HFF-Myc (cell line): ENCODE data around the gene ATG4B.
A peak's percentile ranks its signal among the peaks of the same experiment; 100 is the strongest.

Source experiments
- DNase-seq: peaks from one replicate; pipeline ENCODE4 v3.0.0-alpha.2; 2011; ENCODE audit warnings: low read depth; ENCODE audit errors: extremely low read depth
- H3K4me3 ChIP-seq: replicated peaks from 2 replicates; pipeline ENCODE4 v1.5.1; 2011; ENCODE audit warnings: low read depth, mild to moderate bottlenecking, control low read depth, low read length
- TF ChIP-seq, protein P1 (sequence below): IDR thresholded peaks from 2 replicates; pipeline ENCODE4 v1.5.1; 2012; ENCODE audit warnings: mild to moderate bottlenecking, low read depth, low read length, control low read depth; ENCODE audit errors: missing control alignments

ATG4B gene

GRCh38 chr2:241606186-241606585 lies 31.3 kb upstream of the ATG4B start:
- TF ChIP-seq, protein P1, sequence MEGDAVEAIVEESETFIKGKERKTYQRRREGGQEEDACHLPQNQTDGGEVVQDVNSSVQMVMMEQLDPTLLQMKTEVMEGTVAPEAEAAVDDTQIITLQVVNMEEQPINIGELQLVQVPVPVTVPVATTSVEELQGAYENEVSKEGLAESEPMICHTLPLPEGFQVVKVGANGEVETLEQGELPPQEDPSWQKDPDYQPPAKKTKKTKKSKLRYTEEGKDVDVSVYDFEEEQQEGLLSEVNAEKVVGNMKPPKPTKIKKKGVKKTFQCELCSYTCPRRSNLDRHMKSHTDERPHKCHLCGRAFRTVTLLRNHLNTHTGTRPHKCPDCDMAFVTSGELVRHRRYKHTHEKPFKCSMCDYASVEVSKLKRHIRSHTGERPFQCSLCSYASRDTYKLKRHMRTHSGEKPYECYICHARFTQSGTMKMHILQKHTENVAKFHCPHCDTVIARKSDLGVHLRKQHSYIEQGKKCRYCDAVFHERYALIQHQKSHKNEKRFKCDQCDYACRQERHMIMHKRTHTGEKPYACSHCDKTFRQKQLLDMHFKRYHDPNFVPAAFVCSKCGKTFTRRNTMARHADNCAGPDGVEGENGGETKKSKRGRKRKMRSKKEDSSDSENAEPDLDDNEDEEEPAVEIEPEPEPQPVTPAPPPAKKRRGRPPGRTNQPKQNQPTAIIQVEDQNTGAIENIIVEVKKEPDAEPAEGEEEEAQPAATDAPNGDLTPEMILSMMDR: no peak
- H3K4me3 ChIP-seq: no peak overlapping the region
- no peak for DNase-seq

DNA sequence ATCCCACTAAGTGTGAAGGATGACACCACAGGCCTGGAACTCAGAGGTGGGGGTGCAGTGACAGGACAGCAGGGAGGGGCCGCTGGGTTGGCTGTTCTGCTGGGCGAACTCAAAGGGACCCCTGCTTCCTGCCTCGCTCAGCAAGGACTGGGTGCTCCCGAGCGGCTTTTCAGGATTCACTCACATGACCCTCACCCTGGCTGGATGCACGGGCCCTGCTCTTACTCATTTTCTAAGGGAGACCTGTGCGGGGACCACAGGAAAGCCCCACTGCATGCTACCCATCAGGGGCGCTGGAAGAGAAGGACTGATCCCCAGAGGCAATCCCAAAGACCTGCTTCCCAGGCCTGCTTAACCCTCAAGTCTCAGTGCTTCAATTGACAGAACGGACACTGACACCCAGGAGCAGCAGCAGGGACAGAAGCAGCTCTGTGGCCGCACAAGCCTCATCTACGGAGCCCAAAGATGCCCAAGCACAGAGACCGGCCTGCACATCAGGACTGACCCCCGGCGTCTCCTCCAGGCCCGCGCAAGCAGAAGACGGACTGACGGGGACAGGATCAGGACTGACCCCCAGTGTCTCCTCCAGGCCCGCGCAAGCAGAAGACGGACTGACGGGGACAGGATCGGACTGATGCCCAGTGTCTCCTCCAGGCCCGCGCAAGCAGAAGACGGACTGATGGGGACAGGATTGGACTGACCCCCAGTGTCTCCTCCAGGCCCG lies 30.2 kb upstream of the ATG4B start:
- TF ChIP-seq, protein P1: no peak
- no peak for DNase-seq
- no peak overlapping the region for H3K4me3 ChIP-seq

- no peak overlapping the region for H3K4me3 ChIP-seq
- TF ChIP-seq, protein P1: no peak
- no peak for DNase-seq
Measured at GRCh38 chr2:241608881-241609280, 28.6 kb upstream of the ATG4B start.

DNA sequence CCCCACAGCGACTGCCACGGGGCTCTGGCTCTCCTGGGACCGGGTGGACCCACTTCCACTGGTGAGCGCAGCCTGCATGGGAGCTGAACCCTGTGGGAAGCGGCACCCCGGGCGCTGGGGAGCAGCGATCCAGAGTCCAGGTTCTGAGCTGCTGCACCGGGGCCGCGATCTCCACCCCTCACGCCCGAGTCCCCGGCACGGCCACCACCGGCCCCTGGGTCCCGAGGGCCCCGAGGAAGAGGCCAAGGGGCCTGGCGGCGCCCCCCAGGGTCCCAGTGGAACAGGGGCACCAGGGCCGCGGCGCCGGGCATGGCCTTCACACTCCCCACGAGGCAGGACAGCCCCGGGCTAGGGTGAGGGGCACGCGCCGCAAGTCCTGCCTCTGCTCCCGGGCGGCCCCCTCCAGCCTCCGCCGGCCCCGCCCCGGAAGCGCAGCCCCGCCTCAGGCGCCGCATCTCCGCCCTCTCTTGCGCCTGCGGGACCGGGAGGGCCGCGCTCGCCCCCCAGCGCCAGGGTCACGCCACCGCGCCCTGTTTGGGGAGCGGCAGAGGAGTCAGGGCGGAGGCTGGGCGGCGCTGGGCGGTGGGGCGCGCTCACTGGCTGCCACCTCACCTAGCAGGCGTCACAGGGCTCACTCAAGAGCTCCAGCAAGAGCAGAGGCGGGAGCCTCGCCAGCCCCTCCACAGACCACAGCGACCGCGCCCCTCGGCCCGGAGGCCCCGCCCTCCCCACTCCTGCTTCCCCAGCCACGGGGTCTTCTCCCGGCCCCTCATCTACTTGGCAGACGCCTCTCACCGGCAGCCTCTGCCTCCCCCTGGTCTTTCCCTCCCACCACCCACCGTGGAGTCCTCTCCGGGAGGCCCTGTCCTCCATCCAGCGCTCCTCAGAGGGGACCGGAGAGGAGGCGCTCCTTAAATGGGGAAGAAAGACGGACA lies 27.4 kb upstream of the ATG4B start:
- peak overlapping the region; percentile 44 for H3K4me3 ChIP-seq
- TF ChIP-seq, protein P1: peak; percentile 44
- DNase-seq: peak; percentile 41

- H3K4me3 ChIP-seq: no peak overlapping the region
- no peak for DNase-seq
- TF ChIP-seq, protein P1: no peak
Measured at GRCh38 chr2:241611062-241611461, 26.4 kb upstream of the ATG4B start.

GRCh38 chr2:241612156-241613016 lies 25.1 kb upstream of the ATG4B start:
- H3K4me3 ChIP-seq: no peak overlapping the region
- TF ChIP-seq, protein P1: no peak
- DNase-seq: no peak
